GM21717 (cell line): ENCODE data around the gene MX1.
"Not testable (repeated sequence)": the region's sequence is repeated elsewhere in the genome, so short reads cannot be mapped to it uniquely, and the experiment has no call there.

ENCODE experiments used
- ATAC-seq: cut with Tn5 transposase; IDR thresholded peaks from one replicate; pipeline ENCODE4 v1.9.1; 2021; ENCODE audit warnings: mild to moderate bottlenecking, moderate library complexity; ENCODE audit not compliant: unreplicated experiment

MX1 gene

DNA sequence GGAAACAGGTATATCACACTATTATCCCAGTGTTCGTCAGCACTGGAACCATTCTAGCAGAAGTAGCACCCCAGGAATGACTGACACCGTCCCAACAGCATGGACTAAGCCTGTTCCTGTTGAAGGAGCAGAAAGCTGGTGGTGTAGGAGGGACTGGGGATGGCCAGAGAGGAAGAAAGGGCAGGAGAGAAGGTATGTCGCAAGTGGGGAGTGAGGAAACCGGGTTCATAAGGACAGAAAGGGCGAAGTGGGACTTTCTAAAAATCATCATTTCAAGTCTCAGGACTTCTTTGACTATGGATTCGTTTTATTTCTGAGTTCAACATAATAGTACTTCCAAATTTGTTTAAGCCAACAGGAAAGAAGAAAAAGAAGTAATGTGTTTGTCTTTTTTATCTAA is 19.7 kb upstream of the MX1 start:
- ATAC-seq = no peak

- ATAC-seq = no peak
These were observed 18.2 kb upstream of the MX1 start for GRCh38 chr21:41407541-41408460.

- no peak for ATAC-seq
These were observed 15.7 kb upstream of the MX1 start for GRCh38 chr21:41410361-41410760.

GRCh38 chr21:41410767-41411448 is 15.1 kb upstream of the MX1 start:
- no peak for ATAC-seq

DNA sequence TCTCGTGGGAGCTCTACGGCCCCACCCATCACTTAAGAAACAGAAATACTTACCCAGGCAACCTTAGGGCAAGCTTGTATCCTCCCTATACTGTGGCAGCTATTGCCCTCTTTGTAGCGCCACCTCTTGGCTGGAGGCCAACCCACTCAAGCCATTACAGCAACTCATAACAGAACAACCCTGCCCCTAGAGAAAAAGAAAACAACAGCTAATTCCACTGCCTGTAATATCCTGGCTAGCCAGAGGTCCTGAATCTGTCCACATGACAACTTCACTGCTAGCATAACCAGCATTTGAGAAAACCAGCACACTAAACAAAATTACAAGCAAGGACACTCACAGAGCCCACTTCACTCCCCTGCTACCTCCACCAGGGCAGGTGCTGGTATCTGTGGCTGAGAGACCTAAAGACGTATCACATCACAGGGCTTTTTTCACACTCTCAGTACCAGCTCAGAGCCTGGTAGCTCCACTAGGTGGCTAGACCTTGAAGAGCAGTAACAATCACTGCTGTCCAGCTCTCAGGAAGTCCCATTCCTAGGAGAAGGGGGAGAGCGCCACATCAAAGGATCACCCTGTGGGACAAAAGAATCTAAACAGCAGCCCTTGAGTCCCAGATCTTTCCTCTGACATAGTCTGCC is 14.5 kb upstream of the MX1 start:
- ATAC-seq = no peak

- not testable (repeated sequence) for ATAC-seq
These were observed 8.5 kb upstream of the MX1 start for GRCh38 chr21:41417505-41417904.

- ATAC-seq = no peak
These were observed 7.6 kb upstream of the MX1 start for GRCh38 chr21:41418393-41418792.

DNA sequence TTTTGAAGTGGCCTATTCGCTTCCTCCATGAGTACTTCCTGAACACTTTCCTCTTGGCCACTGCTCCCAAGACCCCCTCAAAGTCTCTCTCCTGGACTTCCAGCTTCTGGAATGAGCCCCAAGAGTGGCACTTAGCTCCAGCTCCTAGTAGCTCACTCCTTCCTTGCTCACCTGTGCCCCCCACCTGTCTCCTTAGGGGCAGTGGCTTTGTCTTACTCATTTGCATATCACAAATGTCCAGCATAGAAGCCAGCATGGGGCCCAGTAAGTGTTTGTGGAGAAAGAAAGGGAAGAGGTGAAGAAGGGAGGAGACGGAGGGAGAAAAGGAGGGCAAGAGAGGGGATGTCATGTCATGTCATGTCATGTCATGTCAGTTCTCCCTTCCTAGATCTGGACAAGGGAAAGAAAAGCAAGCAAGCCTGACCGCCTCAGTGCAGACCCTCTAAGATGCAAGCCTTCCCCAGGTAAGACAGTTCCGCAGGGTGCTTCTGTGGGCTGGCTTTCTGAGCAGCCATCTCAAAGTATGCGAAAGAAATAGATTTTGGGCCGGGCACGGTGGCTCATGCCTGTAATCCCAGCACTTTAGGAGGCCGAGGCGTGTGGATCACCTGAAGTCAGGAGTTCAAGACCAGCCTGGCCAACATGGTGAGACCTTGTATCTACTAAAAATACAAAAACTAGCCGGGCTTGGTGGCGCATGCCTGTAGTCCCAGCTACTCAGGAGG is 6.9 kb upstream of the MX1 start:
- ATAC-seq = no peak

DNA sequence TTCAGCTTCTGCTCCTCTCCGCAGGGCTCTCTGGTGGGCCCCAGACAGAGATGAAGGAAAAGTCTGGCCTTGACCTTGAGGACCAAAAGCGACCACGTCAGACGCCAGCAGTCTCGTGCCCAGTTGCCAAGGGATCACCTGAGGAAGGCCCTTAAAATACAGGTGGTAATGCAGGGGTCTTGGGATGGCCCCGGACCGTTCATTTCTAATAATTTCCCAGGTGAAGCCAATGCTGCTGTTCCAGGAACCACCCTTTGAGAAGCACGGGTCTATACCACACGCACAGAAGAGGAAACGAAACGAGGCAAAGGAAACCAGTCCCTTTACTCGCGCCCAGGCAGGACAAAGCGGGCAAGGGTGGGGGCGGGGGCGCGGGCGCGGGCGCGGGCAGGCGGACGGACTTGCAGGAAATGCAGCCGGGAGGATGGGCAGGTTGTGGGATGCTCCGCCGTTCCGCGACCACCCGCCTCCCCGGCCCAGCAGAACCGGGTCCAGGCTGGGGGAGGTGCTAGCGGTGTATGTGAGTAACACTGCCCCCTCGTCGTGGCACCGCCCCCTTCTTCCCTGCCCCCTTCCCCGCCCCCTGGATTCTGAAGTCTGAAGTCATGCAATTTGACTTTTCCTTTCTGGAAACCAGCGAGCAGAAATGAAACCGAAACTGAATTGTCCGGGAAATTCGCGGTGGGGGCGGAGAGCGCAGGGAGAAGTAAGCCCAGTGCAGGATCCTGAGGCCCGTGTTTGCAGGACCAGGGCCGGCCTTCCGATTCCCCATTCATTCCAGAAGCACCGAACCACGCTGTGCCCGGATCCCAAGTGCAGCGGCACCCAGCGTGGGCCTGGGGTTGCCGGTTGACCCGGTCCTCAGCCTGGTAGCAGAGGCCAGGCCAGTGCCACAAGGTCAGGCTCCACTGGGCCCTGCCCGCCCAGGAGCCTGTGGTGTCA is 5.8 kb upstream of the MX1 start:
- peak; percentile 80 for ATAC-seq

DNA sequence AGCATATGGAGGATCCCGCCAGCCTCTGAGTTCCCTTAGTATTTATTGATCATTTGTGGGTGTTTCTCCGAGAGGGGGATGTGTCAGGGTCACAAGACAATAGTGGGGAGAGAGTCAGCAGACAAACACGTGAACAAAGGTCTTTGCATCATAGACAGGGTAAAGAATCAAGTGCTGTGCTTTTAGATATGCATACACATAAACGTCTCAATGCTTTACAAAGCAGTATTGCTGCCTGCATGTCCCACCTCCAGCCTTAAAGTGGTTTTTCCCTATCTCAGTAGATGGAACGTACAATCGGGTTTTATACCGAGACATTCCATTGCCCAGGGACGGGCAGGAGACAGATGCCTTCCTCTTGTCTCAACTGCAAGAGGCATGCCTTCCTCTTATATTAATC is 5.0 kb upstream of the MX1 start:
- ATAC-seq = not testable (repeated sequence)

DNA sequence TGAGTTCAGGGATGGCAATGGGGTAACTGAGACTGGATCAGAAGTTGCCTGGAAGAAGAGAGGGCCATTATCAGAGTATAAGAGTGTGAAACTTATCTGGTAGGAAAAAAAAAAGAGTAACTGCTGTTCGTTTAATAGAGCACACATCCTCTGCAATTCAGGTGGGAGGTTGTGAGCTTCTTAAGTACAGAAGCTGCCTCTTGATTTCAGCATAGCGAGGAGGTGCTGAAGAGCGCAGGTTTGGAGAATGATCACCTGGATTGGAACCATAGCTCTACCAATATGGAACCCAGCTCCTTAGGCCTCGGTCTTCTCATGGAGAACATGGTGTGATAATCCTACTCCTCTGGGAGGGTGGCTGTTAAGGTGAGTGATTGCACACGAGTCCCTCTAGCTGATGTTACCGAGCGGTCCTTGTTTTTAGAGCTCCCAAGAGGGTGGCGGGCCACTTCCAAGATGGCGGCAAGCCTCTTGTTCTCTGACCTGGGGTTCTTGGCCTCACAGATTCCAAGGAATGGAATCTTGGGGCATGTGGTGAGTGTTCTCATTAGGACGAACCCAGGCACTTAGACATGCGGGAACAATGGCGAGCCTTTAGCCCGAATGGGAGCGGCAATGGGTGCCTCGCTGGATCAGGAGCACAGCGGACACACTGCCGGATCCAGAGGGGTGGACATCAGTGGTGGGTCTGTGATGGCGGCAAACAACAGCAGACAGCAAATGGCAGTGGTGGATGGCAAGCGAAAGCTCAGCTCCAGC is 3.3 kb upstream of the MX1 start:
- ATAC-seq = no peak

GRCh38 chr21:41423305-41423636 is 2.8 kb upstream of the MX1 start:
- ATAC-seq = not testable (repeated sequence)

GRCh38 chr21:41425588-41425953 is 468 bp upstream of the MX1 start:
- no peak for ATAC-seq

DNA sequence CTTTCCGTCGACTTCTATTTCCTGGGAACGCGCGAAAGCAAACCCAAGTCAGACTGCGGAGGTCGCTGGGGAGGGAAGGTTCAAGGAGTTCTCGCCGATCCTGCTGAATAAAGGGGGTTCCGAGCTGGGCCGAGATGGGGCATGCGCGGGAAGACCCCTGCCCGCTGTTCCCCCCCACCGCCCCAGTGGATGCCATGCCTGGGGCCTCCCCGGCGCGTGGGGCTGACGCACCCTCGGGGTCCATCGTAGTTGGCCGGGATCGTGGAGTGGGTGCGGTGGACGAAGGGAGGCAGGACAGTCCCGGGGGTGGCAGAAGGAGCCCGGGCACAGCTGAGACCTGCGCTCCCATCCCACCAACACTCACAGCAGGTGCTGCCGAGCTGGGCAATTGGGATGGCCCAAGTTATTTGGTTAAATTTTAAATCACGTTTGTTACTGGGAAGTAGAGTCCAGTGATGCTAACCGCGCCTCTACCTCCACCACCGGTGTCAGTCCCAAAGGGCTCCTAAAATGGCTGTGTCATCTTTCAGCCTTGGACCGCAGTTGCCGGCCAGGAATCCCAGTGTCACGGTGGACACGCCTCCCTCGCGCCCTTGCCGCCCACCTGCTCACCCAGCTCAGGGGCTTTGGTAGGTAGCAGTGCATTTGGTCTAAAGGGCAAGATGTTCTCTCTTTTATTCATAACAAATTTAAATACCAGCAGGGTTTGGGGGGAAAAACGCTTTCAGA is 801 bp downstream of the MX1 start:
- ATAC-seq = no peak

GRCh38 chr21:41427556-41427955 is 1.5 kb downstream of the MX1 start:
- ATAC-seq = no peak

DNA sequence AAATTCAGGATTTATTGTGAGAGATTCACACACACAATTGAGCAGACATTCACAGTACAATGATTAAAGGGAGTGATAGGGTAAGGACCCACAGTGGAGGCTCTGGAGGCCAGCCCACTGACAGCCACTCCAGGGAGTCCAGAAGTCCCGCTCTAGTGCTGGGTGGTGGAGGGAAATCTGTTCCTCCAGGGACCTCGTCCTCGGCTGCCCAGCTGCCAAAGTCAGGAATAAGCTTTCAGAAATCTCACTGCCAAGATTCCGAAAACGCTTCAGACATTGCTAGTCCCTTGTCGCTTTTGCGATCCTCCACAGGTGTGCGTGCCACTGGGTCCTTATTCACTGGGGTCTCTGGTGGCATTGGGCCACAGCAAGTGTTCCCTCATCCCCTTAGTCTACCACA is 2.3 kb downstream of the MX1 start:
- no peak for ATAC-seq

GRCh38 chr21:41428847-41429246 is 2.8 kb downstream of the MX1 start:
- ATAC-seq = no peak

GRCh38 chr21:41429305-41429704 is 3.3 kb downstream of the MX1 start:
- no peak for ATAC-seq
